ENCODE results near the gene SSR4.

The SSR4 gene

DNA sequence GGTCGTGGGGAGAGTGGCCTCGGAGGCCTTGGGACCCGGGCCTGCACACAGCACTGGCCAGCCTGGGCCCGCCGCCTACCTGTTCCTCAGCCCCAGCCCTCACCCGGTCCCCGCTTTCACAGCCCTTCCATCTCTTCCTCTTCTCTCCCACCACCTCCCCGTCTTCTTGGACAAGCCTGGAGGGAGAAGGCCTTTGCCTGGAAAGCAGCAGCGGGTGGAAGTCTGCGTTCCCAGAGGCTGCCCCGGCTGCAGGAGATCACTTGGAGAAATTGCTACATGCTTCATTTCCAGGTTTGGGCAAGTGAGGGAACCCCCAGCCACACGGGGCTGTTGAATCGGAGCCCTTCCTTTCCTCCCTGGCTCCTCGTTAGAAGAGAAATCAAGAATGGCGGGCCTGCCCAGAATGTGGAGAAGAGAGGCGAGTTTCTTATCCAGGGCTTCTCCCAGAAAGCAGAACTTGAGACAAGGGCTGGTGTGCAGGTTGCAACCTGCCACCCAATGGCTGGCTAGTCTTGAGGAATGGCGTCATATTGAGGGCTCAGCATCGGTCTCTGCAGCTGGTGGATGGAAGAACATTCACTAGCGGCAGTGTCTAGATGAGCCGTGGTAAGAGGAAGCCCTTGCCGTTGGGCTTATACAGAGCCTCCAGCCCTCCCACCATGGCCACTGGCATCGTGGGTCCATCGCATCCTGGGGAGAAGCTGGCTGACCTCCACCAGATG, 37.1 kb downstream of the SSR4 start:
- DNase-seq = no peak

DNA sequence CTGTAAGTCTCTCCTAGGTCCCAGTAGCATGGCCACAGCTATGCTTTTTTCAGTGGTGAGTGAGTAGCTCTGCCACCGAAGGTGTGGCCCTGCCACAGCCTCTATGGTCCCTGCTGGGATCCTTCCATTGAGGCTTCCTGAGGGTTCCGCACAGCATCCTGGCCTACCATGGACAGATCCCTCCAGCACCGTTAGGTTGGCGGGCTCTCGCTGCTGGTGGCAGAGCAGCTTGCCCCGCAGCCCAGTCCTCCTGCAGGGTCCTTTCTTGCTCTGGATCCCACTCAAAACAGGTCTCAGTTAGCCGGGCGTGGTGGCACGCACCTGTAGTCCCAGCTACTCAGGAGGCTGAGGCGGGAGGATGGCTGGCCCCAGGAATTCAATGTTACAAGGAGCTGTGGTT, 38.3 kb downstream of the SSR4 start:
- DNase-seq = no peak

DNA sequence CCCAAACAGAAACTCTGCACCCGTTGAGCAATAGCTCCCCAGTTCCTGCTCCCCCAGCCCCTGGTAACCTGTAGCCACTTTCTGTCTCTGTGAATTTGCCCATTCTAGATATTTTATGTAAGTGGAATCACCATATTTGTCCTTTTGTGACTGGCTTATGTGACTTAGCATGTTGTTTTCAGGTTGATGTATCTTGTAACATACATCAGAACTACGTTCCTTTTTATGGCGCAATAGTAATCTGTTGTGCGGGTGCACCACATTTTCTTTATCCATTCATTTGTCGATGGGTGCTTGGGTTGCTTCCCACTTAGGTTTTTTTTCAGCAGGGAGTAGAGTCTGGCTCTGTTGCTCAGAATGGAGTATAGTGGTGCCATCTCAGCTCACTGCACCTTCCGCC, 42.5 kb downstream of the SSR4 start:
- no peak for DNase-seq

GRCh38 chrX:153844509-153845082, 50.1 kb downstream of the SSR4 start:
- DNase-seq = no peak

DNA sequence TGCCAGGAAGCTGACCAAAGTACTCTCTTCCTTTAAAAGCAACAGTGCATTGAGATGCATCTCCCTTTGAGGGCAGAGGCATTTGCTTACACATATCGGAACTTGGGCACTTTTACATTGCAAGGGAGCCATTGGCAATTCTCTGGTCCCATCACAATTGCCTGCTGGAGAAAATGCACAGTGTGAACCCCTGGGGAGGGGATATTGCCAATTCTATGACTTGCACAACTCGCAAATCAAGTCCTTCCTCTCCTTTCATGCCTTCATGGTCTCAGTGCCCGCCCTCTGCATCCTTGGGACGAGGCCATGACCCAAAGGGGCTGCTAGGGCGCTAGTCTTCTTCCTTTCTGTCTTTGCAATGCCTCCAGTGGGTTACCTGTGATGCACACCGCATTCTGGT, 50.7 kb downstream of the SSR4 start:
- DNase-seq = no peak

DNA sequence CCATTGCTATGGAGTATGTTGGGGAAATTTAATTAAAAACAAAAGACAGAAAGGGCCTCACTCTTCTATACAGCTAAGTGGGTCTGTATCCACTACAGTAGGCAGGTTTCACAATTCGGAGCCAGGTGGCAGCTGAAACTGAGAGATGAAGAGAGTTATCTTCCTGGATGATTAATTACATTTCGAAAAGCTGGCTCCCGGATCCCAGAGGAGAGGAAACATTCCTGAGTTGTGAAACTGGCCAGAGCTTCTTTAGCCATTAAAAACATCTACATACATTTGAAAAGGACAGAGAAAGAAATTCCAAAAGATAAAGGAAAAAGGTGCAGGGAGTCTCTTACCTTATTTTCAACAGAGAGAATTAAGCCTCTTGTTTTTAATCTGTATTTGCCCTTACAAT, 51.4 kb downstream of the SSR4 start:
- no peak for DNase-seq
